GM10248 (cell line): ENCODE data around the gene IMPA2.

Experiments
- CTCF ChIA-PET: fragments of 300-600 bp; sonication (Branson Sonifier 250); formaldehyde crosslinking; extraction: SDS; loops from one replicate; lab custom pipeline; 2021; ENCODE audit warnings: antibody characterized with exemption; lab: Yijun Ruan, JAX
- POLR2A ChIA-PET: fragments of 350-650 bp; sonication (Branson Sonifier 250); formaldehyde crosslinking; extraction: SDS; loops from one replicate; lab custom pipeline; 2020; ENCODE audit warnings: antibody characterized with exemption; lab: Yijun Ruan, JAX
- DNase-seq: peaks from one replicate; pipeline ENCODE4 v3.0.0; 2012; ENCODE audit errors: extremely low spot score
- CTCF ChIP-seq: IDR thresholded peaks from 2 replicates; pipeline ENCODE4 v1.5.1; 2012; ENCODE audit warnings: mild to moderate bottlenecking, low read depth; ENCODE audit errors: extremely low read depth, missing control alignments, control extremely low read depth

IMPA2 gene

GRCh38 chr18:12012697-12013096 lies 31.4 kb downstream of the IMPA2 start:
- TF ChIP-seq CTCF = no peak
- ChIA-PET CTCF (interaction anchor here (1.0 to 2.2 kb wide), 4 partner anchors 10 to 74 kb away, joined by 3 to 11 read pairs (median 4); no protein-coding TSS in a partner anchor), POLR2A (no interaction called here)
- DNase-seq = no peak

GRCh38 chr18:12013186-12013916 lies 32.0 kb downstream of the IMPA2 start:
- no peak for TF ChIP-seq CTCF
- ChIA-PET POLR2A (no interaction called here), CTCF (interaction anchor here (1.3 to 2.2 kb wide), 3 partner anchors 18 to 25 kb away, joined by 4 to 11 read pairs (median 4); no protein-coding TSS in a partner anchor)
- no peak for DNase-seq

- no peak for DNase-seq
- ChIA-PET POLR2A (no interaction called here), CTCF (interaction anchor here (1.3 kb wide), 1 partner anchor 19 kb away, joined by 4 read pairs; no protein-coding TSS in a partner anchor)
- no peak for TF ChIP-seq CTCF
Measured at GRCh38 chr18:12014086-12014485, 32.8 kb downstream of the IMPA2 start.

GRCh38 chr18:12014521-12015415 lies 33.5 kb downstream of the IMPA2 start:
- ChIA-PET CTCF (interaction anchor here (0.8 to 1.3 kb wide), 2 partner anchors 10 to 20 kb away, joined by 3 to 4 read pairs; no protein-coding TSS in a partner anchor), POLR2A (no interaction called here)
- TF ChIP-seq CTCF = no peak
- DNase-seq = no peak

GRCh38 chr18:12015416-12016062 lies 34.2 kb downstream of the IMPA2 start:
- POLR2A ChIA-PET = no interaction called here
- CTCF ChIA-PET = interaction anchor here (0.8 kb wide), 1 partner anchor 10 kb away, joined by 3 read pairs; no protein-coding TSS in a partner anchor

More at GRCh38 chr18:12015416-12016062, 34.2 kb downstream of the IMPA2 start:
- TF ChIP-seq CTCF = no peak
- no peak for DNase-seq
